Gastroesophageal sphincter (tissue), 3 donors: ENCODE measurements around the gene TRAF6.

ENCODE experiments used
- EP300 ChIP-seq: sonication (generic); formaldehyde crosslinking; IDR thresholded peaks from one replicate; pipeline ENCODE4 v1.6.1; 2017; ENCODE audit warnings: antibody characterized with exemption, mild to moderate bottlenecking
- POLR2A ChIP-seq, 2 donors: fragments of 450-650 bp; IDR thresholded peaks; one replicate each; pipeline ENCODE4 v1.6.1; 2017; ENCODE audit warnings: antibody characterized with exemption in 2 of 2, mild to moderate bottlenecking in 2 of 2, moderate library complexity in 1 of 2
- POLR2AphosphoS5 ChIP-seq: sonication (generic); formaldehyde crosslinking; IDR thresholded peaks from one replicate; pipeline ENCODE4 v1.6.1; 2017; ENCODE audit warnings: antibody characterized with exemption
- TF ChIP-seq, protein P1 (sequence below), 4 experiments: fragments of 200-600 bp in 2 of 4; fragments of 450-650 bp in 2 of 4; sonication (generic) in 1 of 4; IDR thresholded peaks; one replicate each; pipeline ENCODE4 v1.5.1; 2017 to 2019; ENCODE audit warnings: antibody characterized with exemption in 4 of 4, mild to moderate bottlenecking in 2 of 4, moderate library complexity in 2 of 4

DNA sequence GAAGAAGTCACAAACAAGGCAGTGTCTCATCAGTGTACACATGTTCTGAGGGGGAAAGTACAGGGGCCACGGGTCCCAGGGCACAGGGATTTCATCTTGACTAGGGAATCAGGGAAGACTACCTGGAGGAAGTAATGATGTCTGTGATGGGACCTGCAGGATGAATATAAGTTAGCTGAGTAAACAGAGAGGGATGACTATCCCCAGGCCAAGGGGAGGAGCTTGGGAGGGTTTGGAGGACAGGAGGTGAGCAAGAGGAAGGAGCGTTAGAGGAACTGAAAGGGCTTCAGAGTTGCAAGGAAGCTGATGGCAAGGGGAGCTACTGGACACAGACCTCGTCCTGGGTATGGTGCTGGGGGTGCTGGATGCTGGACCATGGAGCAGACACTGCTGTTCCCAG, 56.4 kb downstream of the TRAF6 start:
- TF ChIP-seq POLR2A (IDR thresholded peaks at IDR 0.05) (no peak), POLR2AphosphoS5 (no peak), EP300 (no peak)
- TF ChIP-seq, protein P1, sequence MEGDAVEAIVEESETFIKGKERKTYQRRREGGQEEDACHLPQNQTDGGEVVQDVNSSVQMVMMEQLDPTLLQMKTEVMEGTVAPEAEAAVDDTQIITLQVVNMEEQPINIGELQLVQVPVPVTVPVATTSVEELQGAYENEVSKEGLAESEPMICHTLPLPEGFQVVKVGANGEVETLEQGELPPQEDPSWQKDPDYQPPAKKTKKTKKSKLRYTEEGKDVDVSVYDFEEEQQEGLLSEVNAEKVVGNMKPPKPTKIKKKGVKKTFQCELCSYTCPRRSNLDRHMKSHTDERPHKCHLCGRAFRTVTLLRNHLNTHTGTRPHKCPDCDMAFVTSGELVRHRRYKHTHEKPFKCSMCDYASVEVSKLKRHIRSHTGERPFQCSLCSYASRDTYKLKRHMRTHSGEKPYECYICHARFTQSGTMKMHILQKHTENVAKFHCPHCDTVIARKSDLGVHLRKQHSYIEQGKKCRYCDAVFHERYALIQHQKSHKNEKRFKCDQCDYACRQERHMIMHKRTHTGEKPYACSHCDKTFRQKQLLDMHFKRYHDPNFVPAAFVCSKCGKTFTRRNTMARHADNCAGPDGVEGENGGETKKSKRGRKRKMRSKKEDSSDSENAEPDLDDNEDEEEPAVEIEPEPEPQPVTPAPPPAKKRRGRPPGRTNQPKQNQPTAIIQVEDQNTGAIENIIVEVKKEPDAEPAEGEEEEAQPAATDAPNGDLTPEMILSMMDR (IDR thresholded peaks at IDR 0.05) = no peak
